Measurements from ENCODE around the gene NNMT.
A peak's percentile ranks its signal among the peaks of the same experiment; 100 is the strongest.

Gene NNMT

GRCh38 chr11:114343020-114343419 is 46.8 kb downstream of the NNMT start:
- no peak for TF ChIP-seq CTCF (conservative IDR thresholded peaks at IDR 0.05; ENCODE audit: control insufficient read depth, insufficient read depth, low read depth, low read length)
- H3K4me3 ChIP-seq (ENCODE audit: control insufficient read depth, low read depth, low read length): no peak overlapping the region
- no peak for DNase-seq (ENCODE audit: low read depth)

- DNase-seq (ENCODE audit: low read depth): no peak
These were observed 47.3 kb downstream of the NNMT start for GRCh38 chr11:114343493-114343892.

DNA sequence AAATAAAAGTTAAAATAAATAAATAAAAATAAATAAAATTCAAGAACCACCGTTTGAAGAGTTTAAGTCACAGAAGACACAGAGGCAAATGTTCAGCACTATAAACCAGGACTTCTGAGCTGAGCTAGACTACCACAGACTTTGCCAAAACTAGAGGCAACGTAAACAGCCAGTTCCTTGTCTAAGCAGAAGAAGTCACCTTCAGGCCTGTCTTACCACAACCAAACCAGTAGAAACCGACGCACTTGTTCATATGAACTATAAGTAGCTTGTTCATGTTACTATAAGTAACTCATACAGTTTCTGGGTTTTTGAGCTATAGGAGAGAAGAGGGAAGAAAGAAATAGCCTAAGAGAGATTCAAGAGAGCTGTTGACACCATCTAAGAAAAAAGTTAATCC is 48.3 kb downstream of the NNMT start:
- no peak for DNase-seq (ENCODE audit: low read depth)
- H3K4me3 ChIP-seq (ENCODE audit: control insufficient read depth, low read depth, low read length): no peak overlapping the region
- TF ChIP-seq CTCF (conservative IDR thresholded peaks at IDR 0.05; ENCODE audit: control insufficient read depth, insufficient read depth, low read depth, low read length): no peak

More at GRCh38 chr11:114343493-114343892, 47.3 kb downstream of the NNMT start:
- TF ChIP-seq CTCF (conservative IDR thresholded peaks at IDR 0.05; ENCODE audit: control insufficient read depth, insufficient read depth, low read depth, low read length): no peak
- no peak overlapping the region for H3K4me3 ChIP-seq (ENCODE audit: control insufficient read depth, low read depth, low read length)

DNA sequence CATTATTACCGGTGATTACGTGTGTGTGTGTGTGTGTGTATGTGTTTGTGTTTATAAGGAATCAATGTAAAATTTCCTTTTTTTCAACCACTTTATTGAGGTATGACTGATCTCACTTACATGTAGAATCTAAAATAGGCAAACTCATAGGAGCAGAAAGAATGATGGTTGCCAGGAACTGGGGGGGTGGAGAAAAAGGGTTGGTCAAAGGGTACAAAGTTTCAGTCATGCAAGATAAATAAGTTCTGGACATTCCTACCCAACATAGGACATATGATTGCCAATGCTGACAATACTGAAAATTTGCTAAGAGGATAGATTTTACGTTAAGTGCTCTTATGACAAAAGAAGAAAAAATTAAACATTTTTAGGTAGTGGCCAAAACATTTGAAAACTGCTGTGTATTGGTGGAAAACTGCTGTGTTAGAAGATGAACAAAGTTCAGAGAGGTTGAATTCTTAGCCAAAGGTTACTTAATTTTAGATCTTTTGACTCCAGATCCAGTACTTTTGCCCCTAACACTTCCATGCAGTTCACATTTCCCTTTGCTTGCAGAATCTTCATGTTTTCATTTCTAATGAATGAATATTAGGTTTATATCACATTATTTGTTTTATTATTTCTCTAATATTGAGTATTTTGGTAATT is 49.5 kb downstream of the NNMT start:
- no peak overlapping the region for H3K4me3 ChIP-seq (ENCODE audit: control insufficient read depth, low read depth, low read length)
- no peak for DNase-seq (ENCODE audit: low read depth)
- TF ChIP-seq CTCF (conservative IDR thresholded peaks at IDR 0.05; ENCODE audit: control insufficient read depth, insufficient read depth, low read depth, low read length): no peak

- TF ChIP-seq CTCF (conservative IDR thresholded peaks at IDR 0.05; ENCODE audit: control insufficient read depth, insufficient read depth, low read depth, low read length): no peak
- peak; percentile 29 for DNase-seq (ENCODE audit: low read depth)
- no peak overlapping the region for H3K4me3 ChIP-seq (ENCODE audit: control insufficient read depth, low read depth, low read length)
These were observed 50.5 kb downstream of the NNMT start for GRCh38 chr11:114346709-114347141.

GRCh38 chr11:114348200-114349191 is 52.3 kb downstream of the NNMT start:
- peak; percentile 77 for DNase-seq (ENCODE audit: low read depth)
- peak; percentile 63 for TF ChIP-seq CTCF (conservative IDR thresholded peaks at IDR 0.05; ENCODE audit: control insufficient read depth, insufficient read depth, low read depth, low read length)
- no peak overlapping the region for H3K4me3 ChIP-seq (ENCODE audit: control insufficient read depth, low read depth, low read length)

All from fibroblast of mammary gland (primary cell).